ENCODE data around the gene NUDCD3.

Gene NUDCD3

DNA sequence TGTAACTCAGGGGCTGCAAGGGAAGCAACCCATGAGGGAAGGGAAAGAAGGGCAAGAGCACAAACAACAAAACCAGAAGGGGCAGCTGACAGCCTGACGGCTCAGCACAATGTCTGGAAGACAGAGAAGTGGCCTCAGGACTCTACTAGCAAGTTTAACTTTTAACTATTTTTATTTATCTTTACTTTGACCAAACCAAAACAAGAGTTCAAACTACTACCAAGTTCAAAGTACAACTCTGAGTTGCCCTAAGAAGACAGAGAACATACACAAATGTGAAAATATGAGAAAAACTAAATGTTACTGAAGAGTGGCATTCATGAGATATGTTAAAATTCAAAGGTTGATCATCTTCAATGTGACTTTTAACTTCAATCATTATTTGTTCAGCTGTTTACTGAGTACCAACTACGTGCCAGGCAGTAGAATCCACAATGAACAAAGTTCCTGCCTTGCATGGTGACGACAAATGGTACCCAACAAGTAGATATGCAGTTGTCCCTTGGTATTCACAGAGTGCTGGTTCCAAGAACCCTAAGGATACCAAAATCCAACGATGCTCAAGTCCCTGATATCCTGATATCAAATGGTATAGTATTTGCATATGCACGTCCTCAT, 19.7 kb downstream of the NUDCD3 start:
- Histone ChIP-seq H3K79me2 (peaks cover 62% of the 10 kb centered on the region), H3K9ac (no peak overlapping the region), H3K27me3 (ENCODE audit: control insufficient read depth, insufficient read depth, low read length) (no peaks in the 10 kb centered on the region), H3K27ac (no peak overlapping the region), H3K4me2 (ENCODE audit: low read length) (no peak overlapping the region), H3K9me3 (ENCODE audit: control insufficient read depth, low read length) (no peaks in the 10 kb centered on the region), H3K4me1 (peaks cover 12% of the 10 kb centered on the region), H3K36me3 (ENCODE audit: control insufficient read depth, insufficient read depth, low read length) (no peaks in the 10 kb centered on the region), H2AFZ (no peak overlapping the region), H3K4me3 (ENCODE audit: low read depth, low read length) (no peak overlapping the region)
- TF ChIP-seq, protein P1, sequence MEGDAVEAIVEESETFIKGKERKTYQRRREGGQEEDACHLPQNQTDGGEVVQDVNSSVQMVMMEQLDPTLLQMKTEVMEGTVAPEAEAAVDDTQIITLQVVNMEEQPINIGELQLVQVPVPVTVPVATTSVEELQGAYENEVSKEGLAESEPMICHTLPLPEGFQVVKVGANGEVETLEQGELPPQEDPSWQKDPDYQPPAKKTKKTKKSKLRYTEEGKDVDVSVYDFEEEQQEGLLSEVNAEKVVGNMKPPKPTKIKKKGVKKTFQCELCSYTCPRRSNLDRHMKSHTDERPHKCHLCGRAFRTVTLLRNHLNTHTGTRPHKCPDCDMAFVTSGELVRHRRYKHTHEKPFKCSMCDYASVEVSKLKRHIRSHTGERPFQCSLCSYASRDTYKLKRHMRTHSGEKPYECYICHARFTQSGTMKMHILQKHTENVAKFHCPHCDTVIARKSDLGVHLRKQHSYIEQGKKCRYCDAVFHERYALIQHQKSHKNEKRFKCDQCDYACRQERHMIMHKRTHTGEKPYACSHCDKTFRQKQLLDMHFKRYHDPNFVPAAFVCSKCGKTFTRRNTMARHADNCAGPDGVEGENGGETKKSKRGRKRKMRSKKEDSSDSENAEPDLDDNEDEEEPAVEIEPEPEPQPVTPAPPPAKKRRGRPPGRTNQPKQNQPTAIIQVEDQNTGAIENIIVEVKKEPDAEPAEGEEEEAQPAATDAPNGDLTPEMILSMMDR (IDR thresholded peaks at IDR 0.05) = no peak

DNA sequence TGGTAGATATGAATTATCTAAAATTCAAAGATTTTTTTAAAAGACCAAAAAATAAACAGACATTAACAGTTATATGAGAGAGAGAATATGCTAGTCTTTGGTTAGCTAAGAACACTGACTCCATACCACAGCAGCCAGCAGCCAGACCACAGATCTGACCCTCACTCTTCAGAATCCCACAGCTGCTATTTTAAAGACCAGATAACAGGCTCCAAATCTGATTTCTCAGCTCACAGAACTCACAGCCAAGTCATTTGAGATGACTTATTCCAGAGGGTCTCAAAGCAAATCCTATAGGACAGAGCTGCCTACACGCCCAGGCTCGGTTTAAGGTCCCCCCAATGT, 20.4 kb downstream of the NUDCD3 start:
- H3K27ac ChIP-seq = no peak overlapping the region
- H3K36me3 ChIP-seq (ENCODE audit: control insufficient read depth, insufficient read depth, low read length) = no peaks in the 10 kb centered on the region
- H3K9me3 ChIP-seq (ENCODE audit: control insufficient read depth, low read length) = no peaks in the 10 kb centered on the region
- no peak overlapping the region for H3K4me2 ChIP-seq (ENCODE audit: low read length)
- H3K79me2 ChIP-seq = peaks cover 61% of the 10 kb centered on the region
- TF ChIP-seq, protein P1 (IDR thresholded peaks at IDR 0.05) = no peak
- H3K9ac ChIP-seq = no peak overlapping the region
- no peak overlapping the region for H3K4me3 ChIP-seq (ENCODE audit: low read depth, low read length)
- no peaks in the 10 kb centered on the region for H3K27me3 ChIP-seq (ENCODE audit: control insufficient read depth, insufficient read depth, low read length)
- peaks cover 12% of the 10 kb centered on the region for H3K4me1 ChIP-seq
- H2AFZ ChIP-seq = no peak overlapping the region

DNA sequence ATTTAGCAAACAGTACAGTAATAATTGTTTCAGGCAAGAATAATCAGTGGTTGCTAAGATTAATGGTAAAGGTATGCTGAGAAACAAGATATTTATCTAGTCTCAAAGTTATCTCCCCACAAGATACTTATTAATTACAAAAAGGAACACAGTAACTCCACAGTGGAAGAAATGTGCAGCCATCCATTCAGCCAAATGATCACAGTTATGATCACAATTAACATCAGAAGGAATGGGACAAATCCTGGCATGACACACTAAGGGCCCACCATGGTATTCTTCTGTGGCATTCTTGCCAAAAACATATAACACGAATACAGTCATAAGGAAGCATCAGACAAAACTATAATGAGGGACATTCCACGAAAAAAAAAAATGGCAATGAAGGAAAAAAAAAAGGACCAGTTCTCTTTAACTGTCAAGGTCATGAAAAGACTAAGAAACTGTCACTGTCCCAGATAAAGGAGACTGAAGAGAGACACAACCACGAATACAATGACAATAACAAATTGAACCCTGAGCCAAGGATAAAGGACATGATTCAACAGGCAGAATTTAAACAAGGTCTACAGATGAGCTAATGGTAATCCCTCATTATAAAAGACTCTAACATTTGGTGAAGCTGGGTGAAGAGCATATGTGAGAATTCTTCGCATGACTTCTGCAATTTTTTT, 20.9 kb downstream of the NUDCD3 start:
- no peaks in the 10 kb centered on the region for H3K9me3 ChIP-seq (ENCODE audit: control insufficient read depth, low read length)
- no peak overlapping the region for H2AFZ ChIP-seq
- no peak overlapping the region for H3K4me2 ChIP-seq (ENCODE audit: low read length)
- H3K4me1 ChIP-seq = peaks cover 12% of the 10 kb centered on the region
- peaks cover 63% of the 10 kb centered on the region for H3K79me2 ChIP-seq
- no peak overlapping the region for H3K27ac ChIP-seq
- TF ChIP-seq, protein P1 (IDR thresholded peaks at IDR 0.05) = no peak
- H3K9ac ChIP-seq = no peak overlapping the region
- H3K27me3 ChIP-seq (ENCODE audit: control insufficient read depth, insufficient read depth, low read length) = no peaks in the 10 kb centered on the region
- H3K36me3 ChIP-seq (ENCODE audit: control insufficient read depth, insufficient read depth, low read length) = no peaks in the 10 kb centered on the region
- no peak overlapping the region for H3K4me3 ChIP-seq (ENCODE audit: low read depth, low read length)

DNA sequence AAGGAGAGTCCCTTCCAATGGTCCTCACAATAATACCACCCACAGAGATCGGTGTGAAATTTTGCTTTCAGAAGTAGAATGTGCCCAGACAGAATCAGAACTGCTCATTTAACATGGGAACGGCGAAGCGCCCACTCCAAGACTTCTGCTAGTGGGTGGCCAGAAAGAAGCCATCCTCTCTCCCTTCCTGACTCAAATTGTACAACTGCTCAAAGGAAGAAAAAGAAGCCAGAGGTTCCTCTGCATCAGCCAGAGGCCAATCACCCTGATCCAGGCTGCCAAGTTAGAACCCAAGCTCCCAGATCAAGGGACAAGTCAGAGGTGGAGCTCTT, 23.3 kb downstream of the NUDCD3 start:
- no peak overlapping the region for H3K4me2 ChIP-seq (ENCODE audit: low read length)
- peaks cover 66% of the 10 kb centered on the region for H3K79me2 ChIP-seq
- H3K4me3 ChIP-seq (ENCODE audit: low read depth, low read length) = no peak overlapping the region
- no peaks in the 10 kb centered on the region for H3K9me3 ChIP-seq (ENCODE audit: control insufficient read depth, low read length)
- H3K27ac ChIP-seq = no peak overlapping the region
- TF ChIP-seq, protein P1 (IDR thresholded peaks at IDR 0.05) = no peak
- H2AFZ ChIP-seq = no peak overlapping the region
- no peaks in the 10 kb centered on the region for H3K36me3 ChIP-seq (ENCODE audit: control insufficient read depth, insufficient read depth, low read length)
- no peaks in the 10 kb centered on the region for H3K27me3 ChIP-seq (ENCODE audit: control insufficient read depth, insufficient read depth, low read length)
- H3K4me1 ChIP-seq = peaks cover 14% of the 10 kb centered on the region
- no peak overlapping the region for H3K9ac ChIP-seq

Measured in parathyroid adenoma (tissue), 2 donors.